Effector memory CD4-positive, alpha-beta T cell (primary cell): ENCODE measurements around the gene CLDN9.

Experiments used
- DNase-seq, 3 donors: peaks; one replicate each; pipeline ENCODE4 v3.0.0-alpha.2; 2020
- H3K27ac ChIP-seq: 2 replicates; pipeline ENCODE4 v1.7.0; 2013; ENCODE audit warnings: mild to moderate bottlenecking, low read length, moderate library complexity; ENCODE audit not compliant: insufficient read depth, poor library complexity, severe bottlenecking
- H3K27me3 ChIP-seq: replicated peaks from 2 replicates; pipeline ENCODE4 v1.7.0; 2013; ENCODE audit warnings: mild to moderate bottlenecking, low read length; ENCODE audit not compliant: insufficient read depth, control insufficient read depth, poor library complexity, severe bottlenecking
- H3K36me3 ChIP-seq: 2 replicates; pipeline ENCODE4 v1.7.0; 2013; ENCODE audit warnings: mild to moderate bottlenecking, low read length, moderate library complexity; ENCODE audit not compliant: control insufficient read depth, insufficient read depth
- H3K4me1 ChIP-seq: 2 replicates; pipeline ENCODE4 v1.7.0; 2013; ENCODE audit warnings: low read length, mild to moderate bottlenecking; ENCODE audit not compliant: control insufficient read depth, insufficient read depth, poor library complexity, severe bottlenecking
- H3K4me3 ChIP-seq: 2 replicates; pipeline ENCODE4 v1.7.0; 2013; ENCODE audit warnings: low read length, low read depth, mild to moderate bottlenecking; ENCODE audit not compliant: insufficient read depth, poor library complexity, severe bottlenecking
- H3K9me3 ChIP-seq: 2 replicates; pipeline ENCODE4 v1.7.0; 2013; ENCODE audit warnings: mild to moderate bottlenecking, low read length, moderate library complexity; ENCODE audit not compliant: control insufficient read depth

The CLDN9 gene

GRCh38 chr16:3017794-3018506, 5.2 kb downstream of the CLDN9 start, which contains the start of gene CLDN6:
TSS of gene CLDN6 (minus strand) at chr16:3018183. CDS start at chr16:3016021, 2,162 bp downstream.
- no peaks in the 10 kb centered on the region for H3K9me3 ChIP-seq
- H3K27ac ChIP-seq, result no peak within 1 kb of the TSS
- peaks cover 4% of the 10 kb centered on the region for H3K27me3 ChIP-seq
- DNase-seq, result no peak
- no peak within 1 kb of the TSS for H3K4me3 ChIP-seq
- H3K36me3 ChIP-seq, result no peaks in the 10 kb centered on the region
- H3K4me1 ChIP-seq, result peaks cover 45% of the 10 kb centered on the region

- Histone ChIP-seq H3K27me3 (peaks cover 4% of the 10 kb centered on the region), H3K4me1 (peaks cover 53% of the 10 kb centered on the region), H3K27ac (peak overlapping the region; percentile 18), H3K4me3 (peak overlapping the region; percentile 22), H3K9me3 (no peaks in the 10 kb centered on the region), H3K36me3 (no peaks in the 10 kb centered on the region)
- DNase-seq, result no peak
These were observed 7.0 kb downstream of the CLDN9 start for GRCh38 chr16:3019594-3020246.

- peaks cover 53% of the 10 kb centered on the region for H3K4me1 ChIP-seq
- peak within 1 kb of the TSS; percentile 57 for H3K4me3 ChIP-seq
- DNase-seq, result peak; percentile 54 to 61 (median 58)
These were observed 7.5 kb downstream of the CLDN9 start, which contains the start of gene TNFRSF12A for GRCh38 chr16:3020247-3020603. TSS of gene TNFRSF12A (plus strand) at chr16:3020368. CDS start at chr16:3020398, 30 bp downstream.

GRCh38 chr16:3020604-3021448, 8.1 kb downstream of the CLDN9 start:
- peak; percentile 67 to 79 (median 76) for DNase-seq
- Histone ChIP-seq H3K36me3 (peaks cover 4% of the 10 kb centered on the region), H3K4me1 (peaks cover 53% of the 10 kb centered on the region), H3K9me3 (no peaks in the 10 kb centered on the region), H3K4me3 (peak overlapping the region; percentile 57), H3K27me3 (peaks cover 4% of the 10 kb centered on the region), H3K27ac (peak overlapping the region; percentile 88)

More at GRCh38 chr16:3020247-3020603, 7.5 kb downstream of the CLDN9 start, which contains the start of gene TNFRSF12A:
- H3K27ac ChIP-seq, result peak within 1 kb of the TSS; percentile 88
- H3K36me3 ChIP-seq, result no peaks in the 10 kb centered on the region
- no peaks in the 10 kb centered on the region for H3K9me3 ChIP-seq
- peaks cover 4% of the 10 kb centered on the region for H3K27me3 ChIP-seq

- no peaks in the 10 kb centered on the region for H3K9me3 ChIP-seq
- DNase-seq, result peak; percentile 64 to 86 (median 82)
- H3K36me3 ChIP-seq, result peaks cover 12% of the 10 kb centered on the region
- H3K27me3 ChIP-seq, result peaks cover 4% of the 10 kb centered on the region
- H3K4me3 ChIP-seq, result peak overlapping the region; percentile 57
- H3K4me1 ChIP-seq, result peaks cover 53% of the 10 kb centered on the region
- peak overlapping the region; percentile 88 for H3K27ac ChIP-seq
These were observed 8.9 kb downstream of the CLDN9 start for GRCh38 chr16:3021449-3022207.

GRCh38 chr16:3022208-3022683, 9.5 kb downstream of the CLDN9 start:
- peak; percentile 67 to 74 (median 69) for DNase-seq
- no peak overlapping the region for H3K4me3 ChIP-seq
- peaks cover 19% of the 10 kb centered on the region for H3K36me3 ChIP-seq
- no peaks in the 10 kb centered on the region for H3K9me3 ChIP-seq
- H3K27me3 ChIP-seq, result peaks cover 4% of the 10 kb centered on the region
- H3K27ac ChIP-seq, result peak overlapping the region; percentile 88
- peaks cover 53% of the 10 kb centered on the region for H3K4me1 ChIP-seq

- Histone ChIP-seq H3K9me3 (no peaks in the 10 kb centered on the region), H3K4me3 (peak overlapping the region; percentile 58), H3K27ac (peak overlapping the region; percentile 88), H3K4me1 (peaks cover 55% of the 10 kb centered on the region), H3K27me3 (peaks cover 1% of the 10 kb centered on the region), H3K36me3 (peaks cover 20% of the 10 kb centered on the region)
- no peak for DNase-seq
These were observed 10.1 kb downstream of the CLDN9 start for GRCh38 chr16:3022684-3023414.

- DNase-seq, result no peak
- Histone ChIP-seq H3K4me1 (peaks cover 53% of the 10 kb centered on the region), H3K9me3 (no peaks in the 10 kb centered on the region), H3K27ac (peak overlapping the region; percentile 88), H3K27me3 (no peaks in the 10 kb centered on the region), H3K4me3 (peak overlapping the region; percentile 58), H3K36me3 (peaks cover 20% of the 10 kb centered on the region)
These were observed 10.6 kb downstream of the CLDN9 start for GRCh38 chr16:3023415-3023668.
